ENCODE results near the gene SLC10A2. TPM values are rescaled to one million over a fixed set of nuclear protein-coding genes. Genes with fewer than 3 reads are reported as not detected.
"Not testable (repeated sequence)": the region's sequence is repeated elsewhere in the genome, so short reads cannot be mapped to it uniquely, and the experiment has no call there.

Gene SLC10A2, protein sequence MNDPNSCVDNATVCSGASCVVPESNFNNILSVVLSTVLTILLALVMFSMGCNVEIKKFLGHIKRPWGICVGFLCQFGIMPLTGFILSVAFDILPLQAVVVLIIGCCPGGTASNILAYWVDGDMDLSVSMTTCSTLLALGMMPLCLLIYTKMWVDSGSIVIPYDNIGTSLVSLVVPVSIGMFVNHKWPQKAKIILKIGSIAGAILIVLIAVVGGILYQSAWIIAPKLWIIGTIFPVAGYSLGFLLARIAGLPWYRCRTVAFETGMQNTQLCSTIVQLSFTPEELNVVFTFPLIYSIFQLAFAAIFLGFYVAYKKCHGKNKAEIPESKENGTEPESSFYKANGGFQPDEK
- not detected for total RNA-seq

DNA sequence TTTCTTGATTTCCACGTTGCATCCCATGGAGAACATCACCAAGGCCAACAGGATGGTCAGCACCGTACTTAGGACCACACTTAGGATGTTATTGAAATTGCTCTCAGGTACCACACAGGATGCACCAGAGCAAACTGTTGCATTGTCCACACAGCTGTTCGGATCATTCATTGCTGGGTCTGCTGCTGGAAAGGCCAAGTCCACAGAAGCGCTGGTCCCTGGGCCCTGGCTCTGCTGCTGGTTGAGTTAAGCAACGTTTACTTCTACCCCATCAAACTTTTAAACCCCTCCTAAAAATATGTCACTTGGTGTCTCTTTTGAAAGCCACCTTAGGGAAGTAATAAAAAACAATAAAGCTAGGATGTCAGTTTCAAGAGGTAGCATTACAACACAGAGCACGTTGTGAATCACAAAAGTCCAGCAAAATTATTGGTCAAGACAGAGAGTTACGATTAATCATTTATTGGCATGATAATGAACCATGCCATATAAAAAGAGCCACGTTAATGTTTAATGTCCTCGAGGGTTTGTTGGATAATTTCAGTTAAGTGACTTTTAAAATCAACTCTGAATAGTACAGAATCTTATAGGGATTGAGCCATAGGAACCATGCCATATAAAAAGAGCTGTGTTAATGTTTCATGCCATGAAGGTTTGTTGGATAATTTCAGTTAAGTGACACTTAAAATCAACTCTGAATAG is at the start of gene SLC10A2:
Gene SLC10A2 (minus strand): TSS at position 339 of the 702 bp plus-strand sequence. CDS start 168 bp downstream, at position 171.
- TF ChIP-seq POLR2AphosphoS5 (IDR thresholded peaks at IDR 0.05; ENCODE audit: insufficient read depth in 1 of 2, low read depth in 1 of 2) (no peak), POLR2A (IDR thresholded peaks at IDR 0.05) (no peak)
- TF ChIP-seq, protein P1, sequence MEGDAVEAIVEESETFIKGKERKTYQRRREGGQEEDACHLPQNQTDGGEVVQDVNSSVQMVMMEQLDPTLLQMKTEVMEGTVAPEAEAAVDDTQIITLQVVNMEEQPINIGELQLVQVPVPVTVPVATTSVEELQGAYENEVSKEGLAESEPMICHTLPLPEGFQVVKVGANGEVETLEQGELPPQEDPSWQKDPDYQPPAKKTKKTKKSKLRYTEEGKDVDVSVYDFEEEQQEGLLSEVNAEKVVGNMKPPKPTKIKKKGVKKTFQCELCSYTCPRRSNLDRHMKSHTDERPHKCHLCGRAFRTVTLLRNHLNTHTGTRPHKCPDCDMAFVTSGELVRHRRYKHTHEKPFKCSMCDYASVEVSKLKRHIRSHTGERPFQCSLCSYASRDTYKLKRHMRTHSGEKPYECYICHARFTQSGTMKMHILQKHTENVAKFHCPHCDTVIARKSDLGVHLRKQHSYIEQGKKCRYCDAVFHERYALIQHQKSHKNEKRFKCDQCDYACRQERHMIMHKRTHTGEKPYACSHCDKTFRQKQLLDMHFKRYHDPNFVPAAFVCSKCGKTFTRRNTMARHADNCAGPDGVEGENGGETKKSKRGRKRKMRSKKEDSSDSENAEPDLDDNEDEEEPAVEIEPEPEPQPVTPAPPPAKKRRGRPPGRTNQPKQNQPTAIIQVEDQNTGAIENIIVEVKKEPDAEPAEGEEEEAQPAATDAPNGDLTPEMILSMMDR (IDR thresholded peaks at IDR 0.05), result no peak
- no peaks in the 10 kb centered on the region for H3K27me3 ChIP-seq
- no peak within 1 kb of the TSS for H3K4me3 ChIP-seq
- H3K36me3 ChIP-seq, result no peaks in the 10 kb centered on the region
- no peak within 1 kb of the TSS for H3K27ac ChIP-seq
- no peaks in the 10 kb centered on the region for H3K9me3 ChIP-seq
- DNase-seq (ENCODE audit: extremely low spot score in 2 of 2), result no peak
- intact Hi-C loops (cut with DNase I), result no loop called here
- no peaks in the 10 kb centered on the region for H3K4me1 ChIP-seq

DNA sequence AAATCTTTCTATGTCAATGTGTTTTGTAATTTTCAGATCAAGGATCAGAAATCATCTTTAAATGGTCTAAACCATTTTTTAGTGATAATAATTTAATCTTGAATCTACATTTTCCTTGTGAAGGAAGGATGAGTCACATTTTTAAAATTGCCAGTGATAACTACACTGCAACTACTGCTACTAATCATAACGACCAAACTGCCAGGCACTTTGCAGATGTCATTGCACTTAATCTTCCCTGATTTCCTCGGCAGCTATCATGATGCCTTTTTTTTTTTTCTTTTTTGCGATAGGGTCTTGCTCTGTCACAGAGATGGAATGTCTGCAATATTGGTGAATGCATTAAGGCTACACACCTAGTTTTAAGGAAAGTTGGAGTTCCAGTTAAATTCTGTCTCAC is 41.4 kb upstream of the SLC10A2 start:
- H3K36me3 ChIP-seq, result no peaks in the 10 kb centered on the region
- no peaks in the 10 kb centered on the region for H3K27me3 ChIP-seq
- TF ChIP-seq, protein P1 (IDR thresholded peaks at IDR 0.05), result no peak
- TF ChIP-seq POLR2A (IDR thresholded peaks at IDR 0.05) (no peak), POLR2AphosphoS5 (IDR thresholded peaks at IDR 0.05; ENCODE audit: insufficient read depth in 1 of 2, low read depth in 1 of 2) (no peak)
- no peak overlapping the region for H3K27ac ChIP-seq
- intact Hi-C loops (cut with DNase I), result no loop called here
- no peak overlapping the region for H3K4me3 ChIP-seq
- H3K4me1 ChIP-seq, result no peaks in the 10 kb centered on the region
- DNase-seq (ENCODE audit: extremely low spot score in 2 of 2), result no peak
- H3K9me3 ChIP-seq, result no peaks in the 10 kb centered on the region

DNA sequence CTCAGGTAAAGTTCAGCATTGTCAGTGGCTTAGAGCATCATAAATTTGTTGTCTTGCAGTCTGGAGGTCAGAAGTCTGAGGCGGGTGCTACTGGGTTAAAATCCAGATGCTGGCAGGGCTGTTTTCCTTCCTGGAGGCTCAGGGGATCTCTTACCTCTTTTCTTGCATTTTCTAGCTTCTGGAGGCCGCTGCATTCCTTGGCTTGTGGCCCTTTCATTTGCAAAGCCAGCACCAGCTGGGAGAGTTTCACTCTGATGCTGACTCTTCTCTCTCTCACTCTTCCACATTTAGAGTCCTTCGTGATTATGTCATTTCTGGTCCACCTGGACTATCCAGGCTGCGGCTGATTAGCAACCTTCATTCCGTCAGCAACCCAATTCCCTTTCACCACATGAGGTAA is 38.1 kb upstream of the SLC10A2 start:
- Histone ChIP-seq H3K27ac (no peak overlapping the region), H3K4me3 (no peak overlapping the region), H3K9me3 (no peaks in the 10 kb centered on the region), H3K4me1 (no peaks in the 10 kb centered on the region), H3K27me3 (no peaks in the 10 kb centered on the region), H3K36me3 (no peaks in the 10 kb centered on the region)
- TF ChIP-seq POLR2AphosphoS5 (IDR thresholded peaks at IDR 0.05; ENCODE audit: insufficient read depth in 1 of 2, low read depth in 1 of 2), result no peak
- no peak for TF ChIP-seq POLR2A (IDR thresholded peaks at IDR 0.05)
- TF ChIP-seq, protein P1 (IDR thresholded peaks at IDR 0.05), result no peak
- DNase-seq (ENCODE audit: extremely low spot score in 2 of 2), result no peak
- intact Hi-C loops (cut with DNase I), result no loop called here

DNA sequence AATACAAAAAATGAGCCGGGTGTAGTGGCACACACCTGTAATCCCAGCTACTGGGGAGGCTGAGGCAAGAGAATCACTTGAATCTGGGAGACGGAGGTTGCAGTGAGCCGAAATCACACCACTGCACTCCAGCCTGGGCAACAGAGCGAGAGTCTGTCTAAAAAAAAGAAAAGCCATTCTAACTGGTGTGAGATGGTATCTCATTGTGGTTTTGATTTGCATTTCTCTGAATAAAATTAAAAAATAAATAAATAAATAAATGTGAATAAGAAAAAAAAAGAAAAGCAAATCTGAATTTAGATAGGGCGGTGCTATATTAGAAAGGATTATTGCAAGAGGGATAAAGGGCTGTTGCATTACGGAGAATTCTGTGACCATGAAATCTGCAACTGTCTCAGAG is 37.2 kb upstream of the SLC10A2 start:
- H3K4me1 ChIP-seq; DNase-seq (ENCODE audit: extremely low spot score in 2 of 2); H3K9me3 ChIP-seq; intact Hi-C loops (cut with DNase I); H3K4me3 ChIP-seq; H3K27ac ChIP-seq; H3K27me3 ChIP-seq; H3K36me3 ChIP-seq: not testable (repeated sequence)

DNA sequence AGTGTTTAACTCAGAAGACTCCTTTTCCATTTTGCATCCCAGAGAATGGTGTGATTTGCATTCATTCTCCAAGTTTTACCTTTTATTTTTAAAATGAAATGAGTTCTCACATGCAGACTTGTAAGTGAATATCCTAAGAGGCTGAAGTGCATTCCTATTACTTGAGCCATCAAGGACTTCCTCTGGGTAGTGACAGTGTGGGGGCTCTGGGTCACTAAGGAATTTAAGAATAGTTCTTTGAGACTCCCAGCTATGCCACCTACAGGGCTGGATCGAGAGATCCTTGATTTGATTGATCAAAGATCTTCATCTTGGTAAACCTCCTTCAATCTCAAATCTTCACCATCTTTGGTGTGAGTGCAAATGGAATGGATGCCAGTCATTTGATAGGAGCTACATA is 36.3 kb upstream of the SLC10A2 start:
- Histone ChIP-seq H3K9me3 (no peaks in the 10 kb centered on the region), H3K4me1 (no peaks in the 10 kb centered on the region), H3K27me3 (no peaks in the 10 kb centered on the region), H3K27ac (no peak overlapping the region), H3K4me3 (no peak overlapping the region), H3K36me3 (no peaks in the 10 kb centered on the region)
- DNase-seq (ENCODE audit: extremely low spot score in 2 of 2), result no peak
- TF ChIP-seq, protein P1 (IDR thresholded peaks at IDR 0.05), result no peak
- TF ChIP-seq POLR2A (IDR thresholded peaks at IDR 0.05) (no peak), POLR2AphosphoS5 (IDR thresholded peaks at IDR 0.05; ENCODE audit: insufficient read depth in 1 of 2, low read depth in 1 of 2) (no peak)
- intact Hi-C loops (cut with DNase I), result no loop called here

Measured in vagina (tissue), 2 donors.